Tibial nerve (tissue), 4 donors: ENCODE results near the gene AP2B1. TPM values are rescaled to one million over a fixed set of nuclear protein-coding genes. Genes with fewer than 3 reads are reported as not detected.

Experiments used
- DNase-seq, 2 donors: peaks; one replicate each; pipeline ENCODE4 v3.0.0-alpha.2; 2019; ENCODE audit warnings: low spot score in 2 of 2
- H3K27ac ChIP-seq, 4 donors: fragments of 200-600 bp; sonication (generic) in 3 of 4; one replicate each; pipeline ENCODE4 v1.5.1; 2017 to 2019; ENCODE audit warnings: mild to moderate bottlenecking in 1 of 4
- H3K27me3 ChIP-seq, 2 donors: fragments of 200-600 bp; sonication (generic) in 1 of 2; one replicate each; pipeline versions ENCODE4 v1.5.1 to v1.6.0; 2017 to 2019
- H3K36me3 ChIP-seq, 3 donors: fragments of 200-600 bp; sonication (generic); one replicate each; pipeline ENCODE4 v1.5.1; 2018 to 2019
- H3K4me1 ChIP-seq, 4 donors: fragments of 200-600 bp; sonication (generic) in 3 of 4; one replicate each; pipeline ENCODE4 v1.5.1; 2017 to 2019
- H3K4me3 ChIP-seq, 4 donors: fragments of 200-600 bp; sonication (generic) in 3 of 4; one replicate each; pipeline ENCODE4 v1.5.1; 2017 to 2019; ENCODE audit warnings: mild to moderate bottlenecking in 1 of 4, moderate library complexity in 1 of 4
- H3K9me3 ChIP-seq, 4 donors: fragments of 200-600 bp; sonication (generic) in 3 of 4; one replicate each; pipeline ENCODE4 v1.5.1; 2017 to 2019
- EP300 ChIP-seq, 2 donors: sonication (generic); formaldehyde crosslinking; IDR thresholded peaks; one replicate each; pipeline ENCODE4 v1.6.1; 2017; ENCODE audit warnings: antibody characterized with exemption in 2 of 2, mild to moderate bottlenecking in 1 of 2
- POLR2A ChIP-seq, 2 donors: fragments of 450-650 bp; IDR thresholded peaks; one replicate each; pipeline ENCODE4 v1.6.1; 2017; ENCODE audit warnings: antibody characterized with exemption in 2 of 2, mild to moderate bottlenecking in 2 of 2, moderate library complexity in 2 of 2
- WGBS, 2 donors: methylation state at CpG; one replicate each; pipeline ENCODE4 v1.1.5; 2018; 5-methylcytosine and 5-hydroxymethylcytosine counted together
- total RNA-seq, 4 donors: library from RNA; depleted of rRNA; stranded (reverse); fragments of >200 nt; gene quantifications; one replicate each; pipeline ENCODE4 v1.1.0, GENCODE V29; 2016
- TF ChIP-seq, protein P1 (sequence below), 5 experiments: fragments of 200-600 bp in 3 of 5; fragments of 450-650 bp in 2 of 5; sonication (generic) in 3 of 5; IDR thresholded peaks; one replicate each; pipeline ENCODE4 v1.5.1; 2016 to 2019; ENCODE audit warnings: antibody characterized with exemption in 5 of 5, mild to moderate bottlenecking in 3 of 5, moderate library complexity in 2 of 5

AP2B1 gene
- total RNA-seq, 4 donors from 2014 or later, result 59.9 to 77.7 (median 62.0) TPM

DNA sequence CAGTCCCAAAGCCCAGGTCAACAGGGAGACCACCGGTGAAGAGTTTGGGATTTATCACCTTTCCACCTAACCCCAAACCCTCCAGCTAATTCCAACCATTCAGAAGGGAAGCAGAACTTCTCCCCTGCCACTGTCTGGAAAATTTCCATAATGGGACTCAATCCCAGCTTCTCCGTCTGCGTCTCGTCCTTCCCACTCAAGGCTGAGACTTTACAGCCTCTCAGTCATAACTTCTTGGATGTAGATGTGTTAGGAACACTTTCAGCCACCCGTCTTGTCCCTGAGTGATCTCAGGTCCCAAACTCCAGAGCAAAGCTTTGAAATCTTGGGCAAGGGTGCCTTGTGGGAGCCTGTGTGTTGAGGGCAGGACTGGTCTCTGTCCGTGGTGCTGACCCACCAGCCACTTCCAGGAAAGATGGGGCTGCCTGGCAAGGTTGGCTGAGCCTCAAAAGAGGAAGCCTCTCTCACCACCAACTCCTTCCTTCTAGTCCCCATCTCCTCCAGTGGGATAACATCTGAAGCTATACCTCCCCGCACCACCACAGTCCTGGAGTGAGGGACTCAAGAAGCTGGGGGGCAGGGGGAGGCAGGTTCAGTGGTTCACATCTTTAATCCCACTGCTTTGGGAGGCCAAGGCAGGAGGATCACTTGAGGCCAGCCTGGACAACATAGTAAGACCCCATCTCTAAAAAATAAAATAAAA is 156.7 kb downstream of the AP2B1 start:
- TF ChIP-seq POLR2A (IDR thresholded peaks at IDR 0.05) (no peak), EP300 (IDR thresholded peaks at IDR 0.05) (no peak)
- TF ChIP-seq, protein P1, sequence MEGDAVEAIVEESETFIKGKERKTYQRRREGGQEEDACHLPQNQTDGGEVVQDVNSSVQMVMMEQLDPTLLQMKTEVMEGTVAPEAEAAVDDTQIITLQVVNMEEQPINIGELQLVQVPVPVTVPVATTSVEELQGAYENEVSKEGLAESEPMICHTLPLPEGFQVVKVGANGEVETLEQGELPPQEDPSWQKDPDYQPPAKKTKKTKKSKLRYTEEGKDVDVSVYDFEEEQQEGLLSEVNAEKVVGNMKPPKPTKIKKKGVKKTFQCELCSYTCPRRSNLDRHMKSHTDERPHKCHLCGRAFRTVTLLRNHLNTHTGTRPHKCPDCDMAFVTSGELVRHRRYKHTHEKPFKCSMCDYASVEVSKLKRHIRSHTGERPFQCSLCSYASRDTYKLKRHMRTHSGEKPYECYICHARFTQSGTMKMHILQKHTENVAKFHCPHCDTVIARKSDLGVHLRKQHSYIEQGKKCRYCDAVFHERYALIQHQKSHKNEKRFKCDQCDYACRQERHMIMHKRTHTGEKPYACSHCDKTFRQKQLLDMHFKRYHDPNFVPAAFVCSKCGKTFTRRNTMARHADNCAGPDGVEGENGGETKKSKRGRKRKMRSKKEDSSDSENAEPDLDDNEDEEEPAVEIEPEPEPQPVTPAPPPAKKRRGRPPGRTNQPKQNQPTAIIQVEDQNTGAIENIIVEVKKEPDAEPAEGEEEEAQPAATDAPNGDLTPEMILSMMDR (IDR thresholded peaks at IDR 0.05), result no peak
- 34 to 35% methylated on average over 7 of the region's 7 CpGs for WGBS, 2 donors
- H3K4me3 ChIP-seq, result no peak overlapping the region

DNA sequence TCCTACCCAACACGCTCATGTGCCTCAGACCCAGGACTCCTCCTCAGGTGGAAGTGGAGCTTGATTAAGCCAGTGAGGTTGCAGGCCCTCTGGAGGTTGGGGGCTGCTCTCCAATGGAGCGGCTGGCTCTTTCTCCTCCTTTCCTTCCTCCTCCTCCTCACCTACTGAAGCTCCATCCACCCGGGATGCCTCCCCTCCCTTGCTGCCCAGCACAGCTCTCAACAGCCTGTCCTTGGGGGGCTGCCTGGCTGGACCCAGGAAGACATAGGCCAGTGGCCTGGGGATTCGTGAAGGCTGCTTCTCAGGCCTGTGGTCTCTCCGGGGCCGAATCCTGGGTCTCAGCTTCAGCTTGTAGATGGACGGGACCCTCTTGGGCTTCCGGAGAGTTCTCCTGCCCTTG is 157.7 kb downstream of the AP2B1 start:
- TF ChIP-seq POLR2A (IDR thresholded peaks at IDR 0.05), result no peak
- no peak for TF ChIP-seq EP300 (IDR thresholded peaks at IDR 0.05)
- TF ChIP-seq, protein P1 (IDR thresholded peaks at IDR 0.05), result no peak
- Histone ChIP-seq H3K9me3 (no peaks in the 10 kb centered on the region), H3K36me3 (no peaks in the 10 kb centered on the region), H3K4me3 (no peak overlapping the region), H3K27me3 (peaks cover 0 to 84% of the 10 kb centered on the region in 2 donors), H3K4me1 (peaks cover 0 to 25% (median 3%) of the 10 kb centered on the region in 4 donors), H3K27ac (no peak overlapping the region)
- no peak for DNase-seq
- 75 to 81% methylated on average over 8 of the region's 8 CpGs for WGBS, 2 donors

More for the DNA sequence above, 156.7 kb downstream of the AP2B1 start:
- Histone ChIP-seq H3K27ac (no peak overlapping the region), H3K36me3 (no peaks in the 10 kb centered on the region), H3K9me3 (no peaks in the 10 kb centered on the region), H3K27me3 (peaks cover 0 to 74% of the 10 kb centered on the region in 2 donors), H3K4me1 (peaks cover 0 to 22% (median 3%) of the 10 kb centered on the region in 4 donors)
- DNase-seq, result no peak

DNA sequence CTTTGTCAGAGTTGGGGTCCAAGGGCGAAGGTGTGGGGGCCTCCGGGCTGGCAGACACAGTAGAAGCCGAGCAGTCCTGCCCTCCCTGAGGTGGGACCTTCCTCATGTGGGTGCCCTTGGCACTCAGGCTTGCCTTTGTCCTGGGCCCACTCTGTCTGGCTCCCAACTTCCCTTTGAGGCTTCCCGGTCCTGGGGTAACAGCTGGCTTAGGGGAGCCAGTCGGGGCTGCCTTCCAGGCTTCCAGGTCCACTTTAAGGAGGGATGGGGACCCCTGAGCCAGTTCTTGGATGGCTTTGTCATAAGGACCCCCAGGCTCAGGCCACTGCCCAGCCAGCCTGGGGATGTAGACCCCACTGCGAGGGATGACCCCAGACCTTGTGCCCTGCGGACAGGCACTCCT is 158.1 kb downstream of the AP2B1 start:
- no peak for TF ChIP-seq EP300 (IDR thresholded peaks at IDR 0.05)
- TF ChIP-seq, protein P1 (IDR thresholded peaks at IDR 0.05), result no peak
- no peak for TF ChIP-seq POLR2A (IDR thresholded peaks at IDR 0.05)
- no peak overlapping the region for H3K4me3 ChIP-seq
- 82 to 85% methylated on average over 4 to 7 of the region's 7 CpGs for WGBS, 2 donors
- H3K36me3 ChIP-seq, result no peaks in the 10 kb centered on the region
- peaks cover 0 to 29% (median 3%) of the 10 kb centered on the region in 4 donors for H3K4me1 ChIP-seq
- no peaks in the 10 kb centered on the region for H3K9me3 ChIP-seq
- DNase-seq, result no peak
- peaks cover 0 to 85% of the 10 kb centered on the region in 2 donors for H3K27me3 ChIP-seq
- H3K27ac ChIP-seq, result no peak overlapping the region

DNA sequence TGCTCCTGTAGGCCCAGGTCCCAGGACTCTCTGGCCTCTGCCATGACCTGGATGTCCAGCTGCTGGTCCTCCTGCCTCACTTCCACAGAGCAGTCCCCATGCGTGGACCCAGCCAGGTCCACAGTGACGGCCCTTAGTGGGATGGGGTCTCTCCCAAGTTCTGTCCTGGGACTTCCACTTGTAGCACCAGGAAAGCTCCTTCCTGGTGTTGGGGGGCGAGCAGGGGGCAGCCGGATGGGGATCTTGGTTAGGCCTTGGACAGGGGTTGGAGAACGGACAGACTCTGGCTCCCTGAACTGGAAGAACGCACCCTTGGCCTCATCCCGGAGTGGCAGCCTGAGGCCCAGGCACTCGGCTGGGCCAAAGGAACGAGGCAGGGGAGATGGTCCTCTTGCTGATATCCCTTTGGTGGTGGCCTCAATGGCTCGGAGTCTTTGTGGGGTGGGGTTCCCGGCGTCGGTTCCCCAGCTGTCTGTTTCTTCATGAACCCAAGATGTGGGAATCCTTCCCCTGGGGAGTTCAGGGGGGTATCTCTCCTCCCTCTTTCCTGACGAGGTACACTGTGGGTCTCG is 158.7 kb downstream of the AP2B1 start:
- DNase-seq, result no peak
- Histone ChIP-seq H3K9me3 (no peaks in the 10 kb centered on the region), H3K27ac (no peak overlapping the region), H3K36me3 (no peaks in the 10 kb centered on the region), H3K27me3 (peaks cover 0 to 85% of the 10 kb centered on the region in 2 donors), H3K4me3 (no peak overlapping the region), H3K4me1 (peaks cover 0 to 29% (median 3%) of the 10 kb centered on the region in 4 donors)
- no peak for TF ChIP-seq EP300 (IDR thresholded peaks at IDR 0.05)
- TF ChIP-seq, protein P1 (IDR thresholded peaks at IDR 0.05), result no peak
- TF ChIP-seq POLR2A (IDR thresholded peaks at IDR 0.05), result no peak
- WGBS, 2 donors, result 78 to 85% methylated on average over 12 to 15 of the region's 15 CpGs

DNA sequence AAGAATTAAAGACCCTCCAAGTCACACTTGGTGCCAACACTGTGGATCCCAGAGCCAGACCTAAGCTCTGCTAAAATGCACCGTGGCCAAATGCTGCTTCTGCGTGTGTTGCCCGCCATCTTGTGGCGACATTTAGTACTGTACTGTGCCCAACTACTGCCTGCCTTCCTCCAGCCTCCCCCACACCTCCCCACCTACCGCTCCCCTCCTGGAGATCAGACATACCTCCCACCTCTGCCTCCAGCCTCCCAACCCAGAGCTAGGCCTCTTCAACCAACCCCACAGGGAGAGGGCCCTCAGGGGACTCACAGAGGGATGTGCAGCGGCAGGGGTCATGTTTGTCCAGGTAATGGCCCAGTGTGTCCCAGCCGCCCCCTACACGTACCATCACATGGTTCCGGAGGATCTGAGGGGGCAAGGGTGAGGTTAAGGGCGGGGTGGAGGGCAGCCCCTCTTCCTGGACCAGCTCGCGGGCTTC is 160.5 kb downstream of the AP2B1 start:
- Histone ChIP-seq H3K4me3 (no peak overlapping the region), H3K27ac (no peak overlapping the region), H3K4me1 (peaks cover 0 to 27% (median 0%) of the 10 kb centered on the region in 4 donors), H3K36me3 (no peaks in the 10 kb centered on the region), H3K9me3 (no peaks in the 10 kb centered on the region), H3K27me3 (peaks cover 0 to 81% of the 10 kb centered on the region in 2 donors)
- DNase-seq, result peak; percentile 73 to 94
- WGBS, 2 donors, result 34 to 36% methylated on average over 12 of the region's 12 CpGs
- TF ChIP-seq, protein P1 (IDR thresholded peaks at IDR 0.05), result peak; percentile 79 to 92 (median 87)
- no peak for TF ChIP-seq POLR2A (IDR thresholded peaks at IDR 0.05)
